HFFc6 (cell line): ENCODE measurements around the gene EEF1AKMT2. TPM values are rescaled to one million over a fixed set of nuclear protein-coding genes. Genes with fewer than 3 reads are reported as not detected.

ENCODE experiments used
- DNase-seq: peaks from one replicate; pipeline ENCODE4 v3.0.0-alpha.2; 2018
- H3K27ac Mint-ChIP-seq: 2 replicates; pipeline ENCODE4 v1.8.0; 2020; ENCODE audit warnings: mild to moderate bottlenecking, mixed read lengths
- H3K27me3 Mint-ChIP-seq: 2 replicates; pipeline ENCODE4 v1.8.0; 2021; ENCODE audit warnings: mild to moderate bottlenecking, moderate library complexity, mixed read lengths; ENCODE audit not compliant: insufficient read depth
- H3K36me3 Mint-ChIP-seq: 2 replicates; pipeline ENCODE4 v1.8.0; 2021; ENCODE audit warnings: low read depth, mixed read lengths
- H3K4me1 Mint-ChIP-seq: 2 replicates; pipeline ENCODE4 v1.8.0; 2020; ENCODE audit warnings: low read depth, mixed read lengths
- H3K4me3 Mint-ChIP-seq: 2 replicates; pipeline ENCODE4 v1.8.0; 2020; ENCODE audit warnings: mild to moderate bottlenecking, moderate library complexity, mixed read lengths
- H3K9me3 Mint-ChIP-seq: 2 replicates; pipeline ENCODE4 v1.8.0; 2020; ENCODE audit warnings: mild to moderate bottlenecking, mixed read lengths
- CTCF ChIP-seq: fragments of 200-600 bp; sonication (generic); IDR thresholded peaks from 2 replicates; pipeline ENCODE4 v1.5.0; 2021; ENCODE audit warnings: antibody characterized with exemption, mild to moderate bottlenecking
- long read RNA-seq: library from polyadenylated mRNA; unstranded; transcript quantifications from one replicate; pipeline ENCODE4 v2.0.0, GENCODE V29; 2019
- total RNA-seq, 6 experiments: library from RNA; stranded (reverse); fragmentation: NEBNext Ultra II Directional; extraction: Animal tissue kit (Norgen Biotek cat#: 25700); gene quantifications; 2 replicates in 1 of 6; 3 replicates in 5 of 6; pipeline ENCODE4 v1.2.3, GENCODE V29; 2021

Gene EEF1AKMT2
- total RNA-seq = 10 to 100 TPM; 15.8 to 19.5 (median 17.7) TPM
- long read RNA-seq, transcript EEF1AKMT2-201 (7 exons, 1,462 nt) = major isoform, 11 of 27 reads
- long read RNA-seq, transcript EEF1AKMT2-202 (6 exons, 1,013 nt) = minor isoform, 6 of 27 reads
- long read RNA-seq, partial matches to known transcripts = 0 of 27 reads
- long read RNA-seq, other reads (novel, unspliced or antisense) = 6 of 27 reads

- peaks cover 3% of the 10 kb centered on the region for H3K27me3 Mint-ChIP-seq
- peaks cover 10% of the 10 kb centered on the region for H3K36me3 Mint-ChIP-seq
- H3K4me1 Mint-ChIP-seq = peaks cover 7% of the 10 kb centered on the region
- H3K4me3 Mint-ChIP-seq = peak within 1 kb of the TSS; percentile 94
- peak; percentile 75 for TF ChIP-seq CTCF
- DNase-seq = peak; percentile 77
- H3K27ac Mint-ChIP-seq = peak within 1 kb of the TSS; percentile 96
- H3K9me3 Mint-ChIP-seq = no peaks in the 10 kb centered on the region
Measured at GRCh38 chr10:124791547-124792348, at the start of gene EEF1AKMT2. Gene EEF1AKMT2 (minus strand): TSS chr10:124791887. CDS start chr10:124791833, 54 bp downstream.

- no peak for TF ChIP-seq CTCF
- no peaks in the 10 kb centered on the region for H3K9me3 Mint-ChIP-seq
- H3K27ac Mint-ChIP-seq = no peak overlapping the region
- no peaks in the 10 kb centered on the region; the same call in 1 of the 2 replicates for H3K27me3 Mint-ChIP-seq
- no peaks in the 10 kb centered on the region for H3K4me1 Mint-ChIP-seq
- H3K36me3 Mint-ChIP-seq = no peaks in the 10 kb centered on the region
- no peak overlapping the region for H3K4me3 Mint-ChIP-seq
- no peak for DNase-seq
Measured at GRCh38 chr10:124837687-124838086, 46.0 kb upstream of the EEF1AKMT2 start.

- no peaks in the 10 kb centered on the region for H3K27me3 Mint-ChIP-seq
- H3K4me3 Mint-ChIP-seq = no peak overlapping the region
- peaks cover 5% of the 10 kb centered on the region; the same call in 1 of the 2 replicates for H3K36me3 Mint-ChIP-seq
- no peaks in the 10 kb centered on the region for H3K4me1 Mint-ChIP-seq
- DNase-seq = no peak
- no peak overlapping the region for H3K27ac Mint-ChIP-seq
- H3K9me3 Mint-ChIP-seq = no peaks in the 10 kb centered on the region
- no peak for TF ChIP-seq CTCF
Measured at GRCh38 chr10:124831116-124831515, 39.4 kb upstream of the EEF1AKMT2 start.

- H3K4me3 Mint-ChIP-seq = no peak overlapping the region
- no peaks in the 10 kb centered on the region for H3K27me3 Mint-ChIP-seq
- DNase-seq = no peak
- peaks cover 5% of the 10 kb centered on the region; the same call in 1 of the 2 replicates for H3K36me3 Mint-ChIP-seq
- no peak for TF ChIP-seq CTCF
- no peaks in the 10 kb centered on the region for H3K4me1 Mint-ChIP-seq
- no peaks in the 10 kb centered on the region for H3K9me3 Mint-ChIP-seq
- no peak overlapping the region for H3K27ac Mint-ChIP-seq
Measured at GRCh38 chr10:124830445-124830844, 38.8 kb upstream of the EEF1AKMT2 start.

- H3K4me1 Mint-ChIP-seq = no peaks in the 10 kb centered on the region
- TF ChIP-seq CTCF = no peak
- DNase-seq = no peak
- no peak overlapping the region for H3K27ac Mint-ChIP-seq
- no peak overlapping the region for H3K4me3 Mint-ChIP-seq
- H3K9me3 Mint-ChIP-seq = no peaks in the 10 kb centered on the region
- H3K27me3 Mint-ChIP-seq = no peaks in the 10 kb centered on the region
- peaks cover 5% of the 10 kb centered on the region; the same call in 1 of the 2 replicates for H3K36me3 Mint-ChIP-seq
Measured at GRCh38 chr10:124829447-124830115, 37.9 kb upstream of the EEF1AKMT2 start.
